Camera-type eye (tissue), 1 donor: ENCODE data around the gene VTCN1. TPM values are rescaled to one million over a fixed set of nuclear protein-coding genes. Genes with fewer than 3 reads are reported as not detected.

Experiments used
- total RNA-seq: library from RNA; depleted of rRNA; stranded (reverse); fragments of >200 nt; gene quantifications from one replicate; pipeline ENCODE4 v1.2.3, GENCODE V29; 2014

VTCN1 gene
- 6.0 TPM for total RNA-seq

GRCh38 chr1:117210831-117211261 lies at the start of gene VTCN1:
TSS of gene VTCN1 (minus strand) at chr1:117210927. CDS start at chr1:117210855, 72 bp downstream.

GRCh38 chr1:117121589-117122329 lies 89.0 kb downstream of the VTCN1 start, which contains the start of gene TRIM45:
TSS of gene TRIM45 (minus strand) at chr1:117121749. CDS start at chr1:117121201, 548 bp downstream.

Other genes with a start within 250 kb of the VTCN1 start
- 1.5 TPM for gene CD101, start 209.2 kb downstream of the VTCN1 start, total RNA-seq
- 27.8 TPM for gene TTF2, start 150.6 kb downstream of the VTCN1 start, total RNA-seq
- 8.7 TPM for gene TRIM45, start 89.2 kb downstream of the VTCN1 start, total RNA-seq
- gene MAN1A2, start 156.5 kb upstream of the VTCN1 start, total RNA-seq = 66.1 TPM